Spleen (tissue), 11 donors: ENCODE measurements around the gene OR10X1. TPM values are rescaled to one million over a fixed set of nuclear protein-coding genes. Genes with fewer than 3 reads are reported as not detected.

ENCODE experiments used
- DNase-seq: peaks from one replicate; pipeline ENCODE4 v3.0.0-alpha.2; 2020
- H3K27ac ChIP-seq, 8 donors: fragments of 200-600 bp; sonication (generic) in 7 of 8; 1 replicate in 4 of 8; 2 replicates in 4 of 8; pipeline versions ENCODE4 v1.5.0 to v1.8.0; 2016 to 2021; ENCODE audit warnings: inconsistent platforms in 4 of 8, mild to moderate bottlenecking in 4 of 8, moderate library complexity in 1 of 8
- H3K27me3 ChIP-seq, 7 donors: fragments of 200-600 bp; sonication (generic) in 6 of 7; replicated peaks in 1 of 7; 1 replicate in 4 of 7; 2 replicates in 3 of 7; pipeline versions ENCODE4 v1.5.0 to v1.8.0; 2016 to 2021; ENCODE audit warnings: inconsistent platforms in 3 of 7, mild to moderate bottlenecking in 1 of 7
- H3K36me3 ChIP-seq, 6 donors: fragments of 200-600 bp; sonication (generic) in 5 of 6; 1 replicate in 4 of 6; 2 replicates in 2 of 6; pipeline versions ENCODE4 v1.5.0 to v1.8.0; 2016 to 2021; ENCODE audit warnings: inconsistent platforms in 2 of 6
- H3K4me1 ChIP-seq, 6 donors: fragments of 200-600 bp; sonication (generic) in 5 of 6; 1 replicate in 3 of 6; 2 replicates in 3 of 6; pipeline versions ENCODE4 v1.5.0 to v1.8.0; 2016 to 2021; ENCODE audit warnings: inconsistent platforms in 3 of 6
- H3K4me3 ChIP-seq, 8 donors: fragments of 200-600 bp; sonication (generic) in 7 of 8; 1 replicate in 4 of 8; 2 replicates in 4 of 8; pipeline versions ENCODE4 v1.5.0 to v1.8.0; 2016 to 2021; ENCODE audit warnings: inconsistent platforms in 4 of 8, mild to moderate bottlenecking in 4 of 8, moderate library complexity in 2 of 8
- H3K9me3 ChIP-seq, 8 donors: fragments of 200-600 bp; sonication (generic) in 7 of 8; 1 replicate in 4 of 8; 2 replicates in 4 of 8; pipeline versions ENCODE4 v1.5.0 to v1.8.0; 2016 to 2021; ENCODE audit warnings: inconsistent platforms in 4 of 8
- POLR2A ChIP-seq, 3 donors: fragments of 450-650 bp; IDR thresholded peaks; one replicate each; pipeline ENCODE4 v1.5.1; 2017; ENCODE audit warnings: antibody characterized with exemption in 3 of 3, mild to moderate bottlenecking in 1 of 3
- POLR2AphosphoS5 ChIP-seq, 3 donors: sonication (generic); formaldehyde crosslinking; IDR thresholded peaks; one replicate each; pipeline ENCODE4 v1.5.1; 2017; ENCODE audit warnings: antibody characterized with exemption in 3 of 3
- WGBS, 5 donors: extraction: QIAGEN DNeasy Blood & Tissue Kit in 3 of 5; methylation state at CpG; one replicate each; pipeline versions ENCODE4 v1.1.5 to v1.1.7; 2013 to 2018; 5-methylcytosine and 5-hydroxymethylcytosine counted together
- intact Hi-C: fragments of 100-400 bp; cut with DNase I; formaldehyde crosslinking; loops from one replicate; pipeline ENCODE4 v1.15.0; 2023; ENCODE audit warnings: low total_unique reads
- polyA plus RNA-seq, 3 donors: library from polyadenylated mRNA; stranded (reverse); fragments of 200-250 nt; gene quantifications; one replicate each; pipeline ENCODE4 v1.2.1, GENCODE V29; 2013
- total RNA-seq, 7 donors: library from RNA; depleted of rRNA in 3 of 7; stranded (reverse); fragments of >200 nt in 3 of 7; fragmentation: NEBNext Ultra II Directional in 4 of 7; extraction: Animal tissue kit (Norgen Biotek cat#: 25700) in 4 of 7; gene quantifications; one replicate each; pipeline versions ENCODE4 v1.1.0 to v1.2.1, GENCODE V29; 2016 to 2021
- TF ChIP-seq, protein P1 (sequence below), 11 experiments: fragments of 200-600 bp in 7 of 11; fragments of 450-650 bp in 4 of 11; sonication (generic) in 4 of 11; IDR thresholded peaks in 8 of 11; conservative IDR thresholded peaks in 3 of 11; 1 replicate in 7 of 11; 2 replicates in 4 of 11; pipeline versions ENCODE4 v1.4.0 to v1.8.0; 2016 to 2021; ENCODE audit warnings: antibody characterized with exemption in 11 of 11, inconsistent platforms in 4 of 11, mild to moderate bottlenecking in 1 of 11
- donor health status: healthy with polysubstance abuse.
- donor health status: DM: no; HTN: no; CAD: no; lungs with moderate emphysema.
- donor health status: DM: no; HTN: no; CAD: no.
- donor health status: Bipolar disorder and iron deficiency.
- donor health status: healthy.
- donor health status: DM: no; HTN: no; CAD: no.
- donor health status: DM: yes; HTN: yes; CAD: no.

The OR10X1 gene
- total and polyA plus RNA-seq, 10 donors, result not detected

DNA sequence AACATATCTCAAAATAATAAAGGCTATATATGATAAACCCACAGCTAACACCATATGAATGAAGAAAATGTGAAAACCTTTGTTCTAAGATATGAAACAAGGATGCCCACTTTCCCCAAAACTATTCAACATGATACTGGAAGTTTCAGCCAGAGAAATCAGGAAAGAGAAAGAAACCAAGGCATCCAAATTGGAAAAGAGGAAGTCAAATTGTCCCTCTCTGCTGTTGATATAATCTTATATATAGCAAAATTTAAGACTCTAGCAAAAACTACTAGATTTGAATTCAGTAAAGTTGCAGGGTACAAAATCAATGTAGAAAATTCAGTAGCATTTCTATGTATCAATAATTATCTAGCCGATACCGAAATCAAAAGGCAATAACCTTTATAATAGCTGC is 21.0 kb upstream of the OR10X1 start:
- Histone ChIP-seq H3K9me3 (peaks cover 5 to 47% (median 41%) of the 10 kb centered on the region in 8 donors), H3K4me3 (no peak overlapping the region), H3K4me1 (no peaks in the 10 kb centered on the region), H3K27me3 (no peaks in the 10 kb centered on the region), H3K27ac (no peak overlapping the region), H3K36me3 (no peaks in the 10 kb centered on the region)
- intact Hi-C loops, result no loop called here
- WGBS, 5 donors, result 47 to 99% (median 97%) methylated on average over 2 of the region's 2 CpGs
- DNase-seq, result no peak
- TF ChIP-seq, protein P1, sequence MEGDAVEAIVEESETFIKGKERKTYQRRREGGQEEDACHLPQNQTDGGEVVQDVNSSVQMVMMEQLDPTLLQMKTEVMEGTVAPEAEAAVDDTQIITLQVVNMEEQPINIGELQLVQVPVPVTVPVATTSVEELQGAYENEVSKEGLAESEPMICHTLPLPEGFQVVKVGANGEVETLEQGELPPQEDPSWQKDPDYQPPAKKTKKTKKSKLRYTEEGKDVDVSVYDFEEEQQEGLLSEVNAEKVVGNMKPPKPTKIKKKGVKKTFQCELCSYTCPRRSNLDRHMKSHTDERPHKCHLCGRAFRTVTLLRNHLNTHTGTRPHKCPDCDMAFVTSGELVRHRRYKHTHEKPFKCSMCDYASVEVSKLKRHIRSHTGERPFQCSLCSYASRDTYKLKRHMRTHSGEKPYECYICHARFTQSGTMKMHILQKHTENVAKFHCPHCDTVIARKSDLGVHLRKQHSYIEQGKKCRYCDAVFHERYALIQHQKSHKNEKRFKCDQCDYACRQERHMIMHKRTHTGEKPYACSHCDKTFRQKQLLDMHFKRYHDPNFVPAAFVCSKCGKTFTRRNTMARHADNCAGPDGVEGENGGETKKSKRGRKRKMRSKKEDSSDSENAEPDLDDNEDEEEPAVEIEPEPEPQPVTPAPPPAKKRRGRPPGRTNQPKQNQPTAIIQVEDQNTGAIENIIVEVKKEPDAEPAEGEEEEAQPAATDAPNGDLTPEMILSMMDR (IDR thresholded peaks at IDR 0.05 in 8 of 11, conservative IDR thresholded peaks at IDR 0.05 in 3 of 11), result no peak
- TF ChIP-seq POLR2AphosphoS5 (IDR thresholded peaks at IDR 0.05), result no peak
- no peak for TF ChIP-seq POLR2A (IDR thresholded peaks at IDR 0.05)

DNA sequence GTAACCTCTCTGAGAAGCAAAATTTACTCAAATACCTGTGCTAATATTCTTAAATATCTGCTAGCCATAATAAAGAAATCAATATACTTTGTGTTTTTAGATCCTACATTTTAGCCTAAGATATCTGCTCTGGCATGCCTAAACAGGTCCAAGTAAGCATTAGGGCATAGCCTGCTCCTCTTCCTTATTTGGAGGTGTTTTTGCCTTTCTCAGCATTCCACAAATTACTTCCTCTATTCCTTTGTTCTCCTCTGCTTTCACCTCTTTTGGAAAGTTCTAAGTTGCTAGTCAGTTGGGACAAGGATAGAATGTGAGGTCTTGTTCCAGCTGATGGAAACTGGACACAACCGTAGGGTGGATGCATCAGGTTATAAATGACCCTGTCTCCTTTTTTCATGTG is 7.2 kb upstream of the OR10X1 start:
- peaks cover 0 to 28% (median 17%) of the 10 kb centered on the region in 8 donors for H3K9me3 ChIP-seq
- TF ChIP-seq, protein P1 (IDR thresholded peaks at IDR 0.05 in 8 of 11, conservative IDR thresholded peaks at IDR 0.05 in 3 of 11), result no peak
- TF ChIP-seq POLR2AphosphoS5 (IDR thresholded peaks at IDR 0.05) (no peak), POLR2A (IDR thresholded peaks at IDR 0.05) (no peak)
- intact Hi-C loops, result no loop called here
- H3K4me3 ChIP-seq, result no peak overlapping the region
- H3K27me3 ChIP-seq, result no peaks in the 10 kb centered on the region
- H3K4me1 ChIP-seq, result no peaks in the 10 kb centered on the region
- H3K27ac ChIP-seq, result no peak overlapping the region
- H3K36me3 ChIP-seq, result no peaks in the 10 kb centered on the region
- WGBS, 5 donors, result 85 to 94% (median 89%) methylated on average over 1 of the region's 1 CpG
- no peak for DNase-seq

GRCh38 chr1:158583962-158584361 is 4.3 kb upstream of the OR10X1 start:
- intact Hi-C loops, result no loop called here
- Histone ChIP-seq H3K4me1 (no peaks in the 10 kb centered on the region), H3K27ac (no peak overlapping the region), H3K27me3 (no peaks in the 10 kb centered on the region), H3K4me3 (no peak overlapping the region), H3K36me3 (no peaks in the 10 kb centered on the region), H3K9me3 (peaks cover 0 to 26% (median 17%) of the 10 kb centered on the region in 8 donors)
- no peak for TF ChIP-seq POLR2AphosphoS5 (IDR thresholded peaks at IDR 0.05)
- WGBS, 5 donors, result 76 to 83% (median 80%) methylated on average over 4 of the region's 4 CpGs
- DNase-seq, result no peak

- Histone ChIP-seq H3K36me3 (no peaks in the 10 kb centered on the region), H3K4me1 (no peaks in the 10 kb centered on the region), H3K27ac (no peak overlapping the region), H3K9me3 (no peaks in the 10 kb centered on the region), H3K4me3 (no peak overlapping the region), H3K27me3 (no peaks in the 10 kb centered on the region)
- TF ChIP-seq, protein P1 (IDR thresholded peaks at IDR 0.05 in 8 of 11, conservative IDR thresholded peaks at IDR 0.05 in 3 of 11), result no peak
- WGBS, 5 donors, result 89 to 96% (median 93%) methylated on average over 3 of the region's 3 CpGs
- intact Hi-C loops, result no loop called here
- DNase-seq, result no peak
These were observed 2.1 kb downstream of the OR10X1 start for GRCh38 chr1:158577561-158577960.

GRCh38 chr1:158572226-158572625 is 7.5 kb downstream of the OR10X1 start:
- H3K27me3 ChIP-seq, result no peaks in the 10 kb centered on the region
- WGBS, 5 donors, result 81 to 94% (median 88%) methylated on average over 1 of the region's 1 CpG
- TF ChIP-seq, protein P1 (IDR thresholded peaks at IDR 0.05 in 8 of 11, conservative IDR thresholded peaks at IDR 0.05 in 3 of 11), result no peak
- TF ChIP-seq POLR2A (IDR thresholded peaks at IDR 0.05), result no peak
- TF ChIP-seq POLR2AphosphoS5 (IDR thresholded peaks at IDR 0.05), result no peak
- no peak for DNase-seq
- no peaks in the 10 kb centered on the region for H3K9me3 ChIP-seq
- intact Hi-C loops, result no loop called here
- no peaks in the 10 kb centered on the region for H3K4me1 ChIP-seq
- no peak overlapping the region for H3K4me3 ChIP-seq
- no peaks in the 10 kb centered on the region for H3K36me3 ChIP-seq
- H3K27ac ChIP-seq, result no peak overlapping the region
